PC-3 (cell line): ENCODE measurements around the gene STYK1. TPM values are rescaled to one million over a fixed set of nuclear protein-coding genes. Genes with fewer than 3 reads are reported as not detected.
"Not testable (repeated sequence)": the region's sequence is repeated elsewhere in the genome, so short reads cannot be mapped to it uniquely, and the experiment has no call there.

Experiments used
- ATAC-seq: fragments of 200-7000 bp; cut with Tn5 transposase; 2 replicates; pipeline ENCODE4 v1.9.1; 2020; ENCODE audit warnings: mild to moderate bottlenecking, moderate library complexity
- BruUV-seq: library from RNA; stranded (reverse); fragments of 400-500 nt; replicated peaks from 2 replicates; lab custom pipeline; 2021; lab: Mats Ljungman, UMichigan
- CTCF ChIA-PET: fragments of 300-600 bp; sonication (Branson Sonifier 250); formaldehyde crosslinking; loops from one replicate; lab custom pipeline; 2022; ENCODE audit warnings: antibody characterized with exemption; lab: Charles Lee
- POLR2A ChIA-PET: fragments of 300-600 bp; sonication (Branson Sonifier 250); formaldehyde crosslinking; loops from one replicate; lab custom pipeline; 2022; ENCODE audit warnings: antibody characterized with exemption; ENCODE audit not compliant: unreplicated experiment; lab: Charles Lee
- DNase-seq: peaks from one replicate; pipeline ENCODE4 v3.0.0-alpha.2; 2015
- H2AFZ ChIP-seq: fragments of 300-600 bp; sonication (generic); 2 replicates; pipeline ENCODE4 v1.6.0; 2016; ENCODE audit warnings: antibody characterized with exemption, low read length
- H3F3A ChIP-seq: fragments of 300-600 bp; sonication (generic); one replicate; pipeline ENCODE4 v1.6.0; 2017; ENCODE audit warnings: antibody characterized with exemption, low read length, control low read depth, mild to moderate bottlenecking; ENCODE audit not compliant: unreplicated experiment
- H3K27ac ChIP-seq: fragments of 300-600 bp; sonication (generic); 2 replicates; pipeline ENCODE4 v1.5.1; 2016; ENCODE audit warnings: mild to moderate bottlenecking, low read length
- H3K27me3 ChIP-seq: fragments of 300-600 bp; sonication (generic); 2 replicates; pipeline ENCODE4 v1.6.1; 2016; ENCODE audit warnings: low read length, mixed read lengths
- H3K36me3 ChIP-seq: fragments of 300-600 bp; sonication (generic); 2 replicates; pipeline ENCODE4 v1.6.1; 2016; ENCODE audit warnings: low read depth, mixed run types, low read length, mixed read lengths
- H3K4me1 ChIP-seq: fragments of 300-600 bp; sonication (generic); 2 replicates; pipeline ENCODE4 v1.5.1; 2016; ENCODE audit warnings: low read length; ENCODE audit not compliant: insufficient read depth
- H3K4me2 ChIP-seq: fragments of 300-600 bp; sonication (generic); 2 replicates; pipeline ENCODE4 v1.6.0; 2016; ENCODE audit warnings: low read length
- H3K4me3 ChIP-seq: fragments of 300-600 bp; sonication (generic); 2 replicates; pipeline ENCODE4 v1.5.1; 2016; ENCODE audit warnings: mild to moderate bottlenecking, low read length, mixed read lengths
- H3K79me2 ChIP-seq: fragments of 300-600 bp; sonication (generic); 2 replicates; pipeline ENCODE4 v1.6.1; 2017; ENCODE audit warnings: low read length, mixed read lengths
- H3K9ac ChIP-seq: fragments of 300-600 bp; sonication (generic); 2 replicates; pipeline ENCODE4 v1.6.0; 2016; ENCODE audit warnings: mild to moderate bottlenecking, low read length
- H3K9me2 ChIP-seq: fragments of 300-600 bp; sonication (generic); replicated peaks from 2 replicates; pipeline ENCODE4 v1.6.1; 2016; ENCODE audit warnings: mixed run types, low read length, mixed read lengths
- H3K9me3 ChIP-seq: fragments of 300-600 bp; sonication (generic); 2 replicates; pipeline ENCODE4 v1.6.1; 2016; ENCODE audit warnings: low read length, mixed read lengths
- H4K20me1 ChIP-seq: fragments of 300-600 bp; sonication (generic); 2 replicates; pipeline ENCODE4 v1.6.1; 2016; ENCODE audit warnings: low read length, mixed read lengths
- EZH2 ChIP-seq: fragments of 300-600 bp; sonication (generic); IDR thresholded peaks from one replicate; pipeline ENCODE4 v1.6.1; 2017; ENCODE audit warnings: antibody characterized with exemption, mild to moderate bottlenecking, low read length; ENCODE audit not compliant: unreplicated experiment
- EZH2phosphoT487 ChIP-seq: fragments of 300-600 bp; sonication (generic); IDR thresholded peaks from 2 replicates; pipeline ENCODE4 v1.6.1; 2018; ENCODE audit warnings: mild to moderate bottlenecking, antibody characterized with exemption, low read length, borderline replicate concordance
- intact Hi-C: fragments of 100-400 bp; cut with micrococcal nuclease; formaldehyde crosslinking; loops from 2 replicates; pipeline ENCODE4 v1.9.0; 2023
- total RNA-seq: library from RNA; depleted of rRNA; stranded (reverse); fragments of >200 nt; gene quantifications from 2 replicates; pipeline ENCODE4 v1.2.3, GENCODE V29; 2014
- TF ChIP-seq, protein P1 (sequence below): fragments of 300-600 bp; sonication (generic); conservative IDR thresholded peaks from 2 replicates; pipeline ENCODE4 v1.5.1; 2017; ENCODE audit warnings: antibody characterized with exemption, low read depth, mild to moderate bottlenecking, low read length

STYK1 gene
- total RNA-seq, 1 experiment from 2014 or later, result 4.3 TPM

DNA sequence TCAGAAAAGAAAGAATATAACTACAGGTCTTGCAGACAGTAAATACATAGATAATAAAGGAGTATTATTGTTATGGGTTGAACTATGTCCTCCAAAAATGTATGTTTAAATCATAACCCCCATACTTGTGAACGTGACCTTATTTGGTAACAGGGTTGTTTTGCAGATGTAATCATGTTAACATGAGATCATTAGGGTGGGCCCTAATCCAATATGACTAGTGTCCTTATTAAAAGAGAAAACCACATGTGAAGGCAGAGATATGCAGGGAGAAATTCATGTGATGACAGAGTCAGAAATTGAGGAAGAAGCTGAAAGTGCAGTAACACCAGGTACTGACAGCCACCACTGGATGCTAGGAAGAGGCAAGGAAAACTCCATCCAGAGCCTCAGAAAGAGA, 89.4 kb downstream of the STYK1 start:
- H3K27ac ChIP-seq, result no peak overlapping the region
- H3K4me2 ChIP-seq, result no peak overlapping the region
- peaks cover 3% of the 10 kb centered on the region for H3F3A ChIP-seq
- H3K9ac ChIP-seq, result no peak overlapping the region
- no peak for DNase-seq
- ChIA-PET POLR2A (no interaction called here), CTCF (no interaction called here)
- H4K20me1 ChIP-seq, result no peaks in the 10 kb centered on the region
- no TSS peak for BruUV-seq
- H3K9me2 ChIP-seq, result no peaks in the 10 kb centered on the region
- no peaks in the 10 kb centered on the region for H3K79me2 ChIP-seq
- H3K36me3 ChIP-seq, result peaks cover 6% of the 10 kb centered on the region; the same call in 1 of the 2 replicates
- H3K4me3 ChIP-seq, result no peak overlapping the region
- H3K27me3 ChIP-seq, result no peaks in the 10 kb centered on the region
- ATAC-seq, result no peak
- H3K9me3 ChIP-seq, result no peaks in the 10 kb centered on the region
- intact Hi-C loops, result no loop called here
- no peaks in the 10 kb centered on the region for H3K4me1 ChIP-seq
- H2AFZ ChIP-seq, result no peak overlapping the region
- TF ChIP-seq, protein P1, sequence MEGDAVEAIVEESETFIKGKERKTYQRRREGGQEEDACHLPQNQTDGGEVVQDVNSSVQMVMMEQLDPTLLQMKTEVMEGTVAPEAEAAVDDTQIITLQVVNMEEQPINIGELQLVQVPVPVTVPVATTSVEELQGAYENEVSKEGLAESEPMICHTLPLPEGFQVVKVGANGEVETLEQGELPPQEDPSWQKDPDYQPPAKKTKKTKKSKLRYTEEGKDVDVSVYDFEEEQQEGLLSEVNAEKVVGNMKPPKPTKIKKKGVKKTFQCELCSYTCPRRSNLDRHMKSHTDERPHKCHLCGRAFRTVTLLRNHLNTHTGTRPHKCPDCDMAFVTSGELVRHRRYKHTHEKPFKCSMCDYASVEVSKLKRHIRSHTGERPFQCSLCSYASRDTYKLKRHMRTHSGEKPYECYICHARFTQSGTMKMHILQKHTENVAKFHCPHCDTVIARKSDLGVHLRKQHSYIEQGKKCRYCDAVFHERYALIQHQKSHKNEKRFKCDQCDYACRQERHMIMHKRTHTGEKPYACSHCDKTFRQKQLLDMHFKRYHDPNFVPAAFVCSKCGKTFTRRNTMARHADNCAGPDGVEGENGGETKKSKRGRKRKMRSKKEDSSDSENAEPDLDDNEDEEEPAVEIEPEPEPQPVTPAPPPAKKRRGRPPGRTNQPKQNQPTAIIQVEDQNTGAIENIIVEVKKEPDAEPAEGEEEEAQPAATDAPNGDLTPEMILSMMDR, result no peak
- no peak for TF ChIP-seq EZH2
- TF ChIP-seq EZH2phosphoT487, result no peak

DNA sequence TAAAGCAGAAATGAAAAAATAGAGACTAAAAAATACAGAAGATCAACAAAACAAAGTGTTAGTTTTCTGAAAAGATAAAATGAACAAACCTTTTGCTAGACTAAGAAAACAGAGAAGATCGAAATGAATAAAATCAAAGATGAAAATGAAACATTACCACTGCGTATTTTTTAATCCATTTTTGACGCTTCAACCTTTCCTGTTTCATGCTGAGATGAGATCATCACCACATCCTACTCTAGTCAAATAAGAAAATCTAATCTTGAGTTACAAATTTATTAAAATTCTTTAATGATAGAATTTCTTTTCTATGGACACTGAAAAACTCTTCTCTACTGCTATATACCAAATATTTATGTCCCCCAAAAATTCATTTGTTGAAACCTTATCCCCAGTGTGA, 91.1 kb downstream of the STYK1 start:
- H3K9me3 ChIP-seq, result no peaks in the 10 kb centered on the region
- no peak overlapping the region for H3K4me2 ChIP-seq
- peaks cover 6% of the 10 kb centered on the region; the same call in 1 of the 2 replicates for H3K36me3 ChIP-seq
- no TSS peak for BruUV-seq
- no peak overlapping the region for H3K9ac ChIP-seq
- no peak for ATAC-seq
- no peak overlapping the region for H3K4me3 ChIP-seq
- no peaks in the 10 kb centered on the region for H3F3A ChIP-seq
- intact Hi-C loops, result no loop called here
- H4K20me1 ChIP-seq, result no peaks in the 10 kb centered on the region
- H3K9me2 ChIP-seq, result no peaks in the 10 kb centered on the region
- POLR2A ChIA-PET, result no interaction called here
- no peak overlapping the region for H3K27ac ChIP-seq
- H3K79me2 ChIP-seq, result no peaks in the 10 kb centered on the region
- H3K27me3 ChIP-seq, result no peaks in the 10 kb centered on the region
- no peak overlapping the region for H2AFZ ChIP-seq
- TF ChIP-seq EZH2phosphoT487 (no peak), EZH2 (no peak)
- TF ChIP-seq, protein P1, result no peak
- H3K4me1 ChIP-seq, result no peaks in the 10 kb centered on the region
- no peak for DNase-seq
- CTCF ChIA-PET, result no interaction called here

DNA sequence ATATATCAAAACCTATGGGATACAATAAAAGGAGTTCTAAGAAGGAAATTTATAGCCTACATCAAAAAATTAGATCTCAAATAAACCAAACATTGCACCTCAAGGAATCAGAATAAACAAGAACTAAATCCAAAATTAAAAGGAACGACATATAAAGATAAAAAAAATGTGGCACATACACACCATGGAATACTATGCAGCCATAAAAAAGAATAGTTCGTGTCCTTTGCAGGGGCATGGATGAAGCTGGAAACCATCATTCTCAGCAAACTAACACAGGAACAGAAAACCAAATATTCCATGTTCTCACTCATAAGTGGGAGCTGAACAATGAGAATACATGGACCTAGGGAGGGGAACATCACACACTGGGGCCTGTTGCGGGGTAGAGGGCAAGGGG, 91.7 kb downstream of the STYK1 start:
- POLR2A ChIA-PET, H3K79me2 ChIP-seq, H4K20me1 ChIP-seq, H3K4me1 ChIP-seq, H3K9me3 ChIP-seq, H3K36me3 ChIP-seq, H2AFZ ChIP-seq, H3F3A ChIP-seq, H3K9ac ChIP-seq, H3K27me3 ChIP-seq, H3K4me2 ChIP-seq, H3K4me3 ChIP-seq, DNase-seq, ATAC-seq, intact Hi-C loops, CTCF ChIA-PET, H3K27ac ChIP-seq, H3K9me2 ChIP-seq, BruUV-seq: not testable (repeated sequence)
